Natural killer cell (primary cell): ENCODE measurements around the gene MAGEA11. TPM values are rescaled to one million over a fixed set of nuclear protein-coding genes. Genes with fewer than 3 reads are reported as not detected.

Source experiments
- ATAC-seq, 3 donors: fragments of 150-1000 bp in 2 of 3; fragments of 200-7000 bp in 1 of 3; cut with Tn5 transposase; 1 replicate in 1 of 3; 2 replicates in 2 of 3; pipeline ENCODE4 v1.10.0; 2021; ENCODE audit warnings: mild to moderate bottlenecking in 2 of 3, moderate library complexity in 2 of 3
- DNase-seq, 2 donors: peaks; one replicate each; pipeline versions ENCODE4 v3.0.0 to v3.0.0-alpha.2; 2013 to 2021; ENCODE audit warnings: mixed read lengths in 1 of 2
- H3K27ac ChIP-seq: one replicate; pipeline ENCODE4 v1.5.1; 2013; ENCODE audit warnings: mild to moderate bottlenecking, low read length
- H3K27me3 ChIP-seq: one replicate; pipeline ENCODE4 v1.6.1; 2013; ENCODE audit warnings: low read length; ENCODE audit not compliant: control insufficient read depth, insufficient read depth
- H3K36me3 ChIP-seq: one replicate; pipeline ENCODE4 v1.6.1; 2013; ENCODE audit warnings: low read length; ENCODE audit not compliant: control insufficient read depth, insufficient read depth
- H3K4me1 ChIP-seq: one replicate; pipeline ENCODE4 v1.6.1; 2013; ENCODE audit warnings: low read length; ENCODE audit not compliant: control insufficient read depth, insufficient read depth
- H3K4me3 ChIP-seq: one replicate; pipeline ENCODE4 v1.5.1; 2013; ENCODE audit warnings: low read length
- H3K9me3 ChIP-seq: one replicate; pipeline ENCODE4 v1.6.1; 2013; ENCODE audit warnings: low read length; ENCODE audit not compliant: control insufficient read depth, insufficient read depth
- H3K27ac Mint-ChIP-seq, 2 donors: one replicate each; pipeline ENCODE4 v1.8.0; 2022; ENCODE audit warnings: mild to moderate bottlenecking in 2 of 2, mixed read lengths in 2 of 2, moderate library complexity in 1 of 2
- H3K27me3 Mint-ChIP-seq, 2 donors: one replicate each; pipeline ENCODE4 v1.8.0; 2022; ENCODE audit warnings: low read depth in 2 of 2, mixed read lengths in 2 of 2
- H3K36me3 Mint-ChIP-seq: one replicate; pipeline ENCODE4 v1.8.0; 2022; ENCODE audit warnings: mixed read lengths
- H3K4me1 Mint-ChIP-seq, 2 donors: one replicate each; pipeline ENCODE4 v1.8.0; 2022; ENCODE audit warnings: mixed read lengths in 2 of 2
- H3K4me3 Mint-ChIP-seq: one replicate; pipeline ENCODE4 v1.8.0; 2022; ENCODE audit warnings: mild to moderate bottlenecking, moderate library complexity, mixed read lengths
- H3K9me3 Mint-ChIP-seq, 2 donors: one replicate each; pipeline ENCODE4 v1.8.0; 2022; ENCODE audit warnings: mixed read lengths in 2 of 2
- CTCF ChIP-seq: fragments of 200-600 bp; IDR thresholded peaks from one replicate; pipeline ENCODE4 v1.8.0; 2022; ENCODE audit warnings: antibody characterized with exemption
- WGBS: methylation state at CpG from one replicate; pipeline ENCODE4 v1.1.7; 2013; ENCODE audit warnings: missing lambda C conversion rate; ENCODE audit not compliant: insufficient coverage; 5-methylcytosine and 5-hydroxymethylcytosine counted together
- intact Hi-C: fragments of 100-400 bp; cut with micrococcal nuclease; formaldehyde crosslinking; loops from one replicate; pipeline ENCODE4 v1.14.2; 2022
- total RNA-seq, 4 donors: library from RNA; stranded (reverse); fragments of 120-200 nt in 1 of 4; gene quantifications; one replicate each; pipeline versions ENCODE4 v1.2.3 to v1.2.4, GENCODE V29; 2013 to 2022

Gene MAGEA11
- total RNA-seq, 3 donors from 2014 or later (not counting 1 experiment from before 2014, with no cell fraction given) = not detected

- intact Hi-C loops = no loop called here
- no peak for DNase-seq
- H3K36me3 ChIP-seq = no peaks in the 10 kb centered on the region
- H3K4me3 ChIP-seq = no peak overlapping the region
- no peak overlapping the region for H3K27ac Mint-ChIP-seq
- no peaks in the 10 kb centered on the region for H3K27me3 ChIP-seq
- H3K4me1 ChIP-seq = no peaks in the 10 kb centered on the region
- H3K4me3 Mint-ChIP-seq = no peak overlapping the region
- TF ChIP-seq CTCF = no peak
- H3K9me3 Mint-ChIP-seq = no peaks in the 10 kb centered on the region
- WGBS = 79% methylated on average over 5 of the region's 5 CpGs
- H3K27me3 Mint-ChIP-seq = peaks cover 0 to 2% of the 10 kb centered on the region in 2 donors
- H3K27ac ChIP-seq = no peak overlapping the region
- no peak for ATAC-seq
- H3K4me1 Mint-ChIP-seq = no peaks in the 10 kb centered on the region
- H3K9me3 ChIP-seq = no peaks in the 10 kb centered on the region
- H3K36me3 Mint-ChIP-seq = no peaks in the 10 kb centered on the region
Measured at GRCh38 chrX:149713279-149714050, 1.6 kb downstream of the MAGEA11 start.

GRCh38 chrX:149715468-149715867, 3.6 kb downstream of the MAGEA11 start:
- intact Hi-C loops = no loop called here
- no peak for ATAC-seq

DNA sequence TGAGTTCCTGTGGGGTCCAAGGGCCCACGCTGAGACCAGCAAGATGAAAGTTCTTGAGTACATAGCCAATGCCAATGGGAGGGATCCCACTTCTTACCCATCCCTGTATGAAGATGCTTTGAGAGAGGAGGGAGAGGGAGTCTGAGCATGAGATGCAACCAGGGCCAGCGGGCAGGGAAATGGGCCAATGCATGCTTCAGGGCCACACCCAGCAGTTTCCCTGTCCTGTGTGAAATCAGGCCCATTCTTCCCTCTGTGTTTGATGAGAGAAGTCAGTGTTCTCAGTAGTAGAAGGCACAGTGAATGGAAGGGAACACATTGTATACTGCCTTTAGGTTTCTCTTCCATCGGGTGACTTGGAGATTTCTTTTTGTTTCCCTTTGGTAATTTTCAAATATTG, 4.8 kb downstream of the MAGEA11 start:
- TF ChIP-seq CTCF = no peak
- Mint-ChIP-seq H3K27ac (no peak overlapping the region), H3K27me3 (no peaks in the 10 kb centered on the region), H3K36me3 (no peaks in the 10 kb centered on the region), H3K4me1 (no peaks in the 10 kb centered on the region), H3K9me3 (no peaks in the 10 kb centered on the region), H3K4me3 (no peak overlapping the region)
- intact Hi-C loops = no loop called here
- DNase-seq (no peak), ATAC-seq (no peak)
- no peaks in the 10 kb centered on the region for H3K9me3 ChIP-seq
- H3K27me3 ChIP-seq = no peaks in the 10 kb centered on the region
- H3K27ac ChIP-seq = no peak overlapping the region
- no peak overlapping the region for H3K4me3 ChIP-seq
- no peaks in the 10 kb centered on the region for H3K4me1 ChIP-seq
- 100% methylated on average over 1 of the region's 3 CpGs for WGBS
- no peaks in the 10 kb centered on the region for H3K36me3 ChIP-seq

More at GRCh38 chrX:149715468-149715867, 3.6 kb downstream of the MAGEA11 start:
- no peak overlapping the region for H3K27ac Mint-ChIP-seq
- no peak overlapping the region for H3K27ac ChIP-seq
- no peak overlapping the region for H3K4me3 Mint-ChIP-seq
- H3K36me3 Mint-ChIP-seq = no peaks in the 10 kb centered on the region
- H3K9me3 ChIP-seq = no peaks in the 10 kb centered on the region
- H3K4me1 Mint-ChIP-seq = no peaks in the 10 kb centered on the region
- no peaks in the 10 kb centered on the region for H3K36me3 ChIP-seq
- no peak for DNase-seq
- H3K4me3 ChIP-seq = no peak overlapping the region
- WGBS = 73% methylated on average over 2 of the region's 2 CpGs
- H3K9me3 Mint-ChIP-seq = no peaks in the 10 kb centered on the region
- TF ChIP-seq CTCF = no peak
- no peaks in the 10 kb centered on the region for H3K27me3 ChIP-seq
- no peaks in the 10 kb centered on the region for H3K4me1 ChIP-seq
- no peaks in the 10 kb centered on the region for H3K27me3 Mint-ChIP-seq

DNA sequence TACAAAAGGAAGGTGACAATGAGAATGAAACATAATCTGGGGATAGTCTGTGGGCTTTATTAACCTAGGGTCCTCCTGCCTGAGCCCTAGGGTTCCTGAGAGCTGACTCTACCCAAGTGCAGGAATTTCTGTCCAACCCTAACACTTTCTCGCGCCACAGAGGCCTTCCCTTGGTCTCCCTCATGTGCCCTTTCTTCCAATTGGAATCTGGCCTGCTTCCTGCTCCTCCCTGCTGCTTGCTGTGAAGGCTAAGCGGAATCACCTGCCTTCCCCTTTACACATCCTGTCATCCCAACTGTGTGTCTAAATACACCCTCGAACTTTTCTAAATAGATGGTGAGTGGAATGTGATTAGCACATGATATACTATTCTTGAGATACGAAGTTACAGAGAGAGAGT, 5.9 kb downstream of the MAGEA11 start:
- no peak for ATAC-seq
- Histone ChIP-seq H3K4me3 (no peak overlapping the region), H3K27me3 (no peaks in the 10 kb centered on the region), H3K27ac (no peak overlapping the region), H3K4me1 (no peaks in the 10 kb centered on the region), H3K9me3 (no peaks in the 10 kb centered on the region), H3K36me3 (no peaks in the 10 kb centered on the region)
- Mint-ChIP-seq H3K27me3 (no peaks in the 10 kb centered on the region), H3K4me3 (no peak overlapping the region), H3K36me3 (no peaks in the 10 kb centered on the region), H3K27ac (no peak overlapping the region), H3K4me1 (no peaks in the 10 kb centered on the region), H3K9me3 (no peaks in the 10 kb centered on the region)
- no peak for DNase-seq
- TF ChIP-seq CTCF = no peak
- WGBS = 100% methylated on average over 3 of the region's 5 CpGs
- intact Hi-C loops = no loop called here
